RWPE2 (cell line): Measurements from ENCODE around the gene XPO6.

Experiments
- ATAC-seq: fragments of 200-7000 bp; cut with Tn5 transposase; 3 replicates; pipeline ENCODE4 v1.9.1; 2021; ENCODE audit warnings: low read depth
- DNase-seq: peaks from one replicate; pipeline ENCODE4 v3.0.0-alpha.2; 2020; ENCODE audit warnings: low spot score
- H3K27ac ChIP-seq: fragments of 450-650 bp; 2 replicates; pipeline ENCODE4 v1.5.1; 2017; ENCODE audit warnings: mild to moderate bottlenecking; ENCODE audit not compliant: poor library complexity, severe bottlenecking
- H3K27me3 ChIP-seq: fragments of 250-450 bp; sonication (Bioruptor Pico); 2 replicates; pipeline ENCODE4 v1.5.1; 2021; ENCODE audit warnings: mild to moderate bottlenecking, moderate library complexity; ENCODE audit not compliant: insufficient read depth, poor library complexity, severe bottlenecking
- H3K36me3 ChIP-seq: fragments of 250-450 bp; sonication (Bioruptor Pico); 2 replicates; pipeline ENCODE4 v1.5.1; 2020; ENCODE audit warnings: low read depth, mild to moderate bottlenecking, moderate library complexity
- H3K4me1 ChIP-seq: fragments of 250-450 bp; sonication (Bioruptor Pico); 2 replicates; pipeline ENCODE4 v1.5.1; 2021; ENCODE audit warnings: mild to moderate bottlenecking, moderate library complexity; ENCODE audit not compliant: insufficient read depth, poor library complexity, severe bottlenecking
- H3K4me3 ChIP-seq: fragments of 250-450 bp; sonication (Bioruptor Pico); 2 replicates; pipeline ENCODE4 v1.5.1; 2021; ENCODE audit warnings: mild to moderate bottlenecking, moderate library complexity; ENCODE audit not compliant: severe bottlenecking
- H3K9me3 ChIP-seq: fragments of 250-450 bp; sonication (Bioruptor Pico); 2 replicates; pipeline ENCODE4 v1.5.1; 2021; ENCODE audit warnings: mild to moderate bottlenecking, moderate library complexity; ENCODE audit not compliant: severe bottlenecking
- CTCF ChIP-seq: fragments of 450-650 bp; IDR thresholded peaks from one replicate; pipeline ENCODE4 v1.5.1; 2017; ENCODE audit warnings: mild to moderate bottlenecking, moderate library complexity; ENCODE audit not compliant: poor library complexity, severe bottlenecking

XPO6 gene

GRCh38 chr16:28211758-28212531 lies at the start of gene XPO6:
XPO6 (minus strand) TSS chr16:28211965; CDS start chr16:28211368, 597 bp downstream.
- Histone ChIP-seq H3K9me3 (no peaks in the 10 kb centered on the region), H3K4me3 (peak within 1 kb of the TSS; percentile 88), H3K27ac (peak within 1 kb of the TSS; percentile 73), H3K36me3 (peaks cover 39% of the 10 kb centered on the region), H3K27me3 (no peaks in the 10 kb centered on the region), H3K4me1 (peaks cover 6% of the 10 kb centered on the region)
- DNase-seq (peak; percentile 91), ATAC-seq (peak; percentile 82)
- no peak for TF ChIP-seq CTCF

- no peak for DNase-seq
- ATAC-seq = no peak
- H3K36me3 ChIP-seq = no peaks in the 10 kb centered on the region
- no peaks in the 10 kb centered on the region for H3K27me3 ChIP-seq
- H3K4me3 ChIP-seq = no peak overlapping the region
- no peaks in the 10 kb centered on the region for H3K4me1 ChIP-seq
- no peaks in the 10 kb centered on the region for H3K9me3 ChIP-seq
- TF ChIP-seq CTCF = no peak
- H3K27ac ChIP-seq = no peak overlapping the region
These were observed 48.4 kb upstream of the XPO6 start for GRCh38 chr16:28260193-28260592.

- Histone ChIP-seq H3K27ac (no peak overlapping the region), H3K9me3 (no peaks in the 10 kb centered on the region), H3K27me3 (no peaks in the 10 kb centered on the region), H3K36me3 (no peaks in the 10 kb centered on the region), H3K4me3 (no peak overlapping the region), H3K4me1 (no peaks in the 10 kb centered on the region)
- no peak for DNase-seq
- no peak for TF ChIP-seq CTCF
- ATAC-seq = no peak
These were observed 48.0 kb upstream of the XPO6 start for GRCh38 chr16:28259781-28260150.

- no peaks in the 10 kb centered on the region for H3K4me1 ChIP-seq
- H3K4me3 ChIP-seq = no peak overlapping the region
- no peaks in the 10 kb centered on the region for H3K36me3 ChIP-seq
- no peaks in the 10 kb centered on the region for H3K27me3 ChIP-seq
- H3K27ac ChIP-seq = no peak overlapping the region
- no peak for TF ChIP-seq CTCF
- ATAC-seq (no peak), DNase-seq (no peak)
- no peaks in the 10 kb centered on the region for H3K9me3 ChIP-seq
These were observed 47.5 kb upstream of the XPO6 start for GRCh38 chr16:28259091-28259780.

- H3K27ac ChIP-seq = no peak overlapping the region
- H3K4me1 ChIP-seq = no peaks in the 10 kb centered on the region
- H3K4me3 ChIP-seq = no peak overlapping the region
- H3K36me3 ChIP-seq = no peaks in the 10 kb centered on the region
- H3K27me3 ChIP-seq = no peaks in the 10 kb centered on the region
- no peaks in the 10 kb centered on the region for H3K9me3 ChIP-seq
- TF ChIP-seq CTCF = no peak
- DNase-seq = no peak
- peak; percentile 19; the same call in 1 of the 3 replicates for ATAC-seq
These were observed 46.8 kb upstream of the XPO6 start for GRCh38 chr16:28258567-28258966.
